Ovary (tissue), 9 donors: Measurements from ENCODE around the gene LARGE1. TPM values are rescaled to one million over a fixed set of nuclear protein-coding genes. Genes with fewer than 3 reads are reported as not detected.
A peak's percentile ranks its signal among the peaks of the same experiment; 100 is the strongest.

Experiments used
- DNase-seq, 5 donors: peaks; one replicate each; pipeline ENCODE4 v3.0.0-alpha.2; 2019 to 2020
- H3K27ac ChIP-seq, 2 donors: fragments of 200-600 bp; one replicate each; pipeline versions ENCODE4 v1.5.1 to v1.8.0; 2019 to 2022
- H3K27me3 ChIP-seq: fragments of 200-600 bp; one replicate; pipeline ENCODE4 v1.8.0; 2022
- H3K36me3 ChIP-seq: fragments of 200-600 bp; sonication (generic); one replicate; pipeline ENCODE4 v1.5.1; 2019
- H3K4me1 ChIP-seq: one replicate; pipeline ENCODE4 v1.8.1; 2013; ENCODE audit warnings: mild to moderate bottlenecking, moderate library complexity; ENCODE audit not compliant: insufficient read depth
- H3K4me3 ChIP-seq: fragments of 200-600 bp; sonication (generic); one replicate; pipeline ENCODE4 v1.5.1; 2017
- H3K9me3 ChIP-seq, 2 donors: fragments of 200-600 bp in 1 of 2; sonication (generic) in 1 of 2; one replicate each; pipeline versions ENCODE4 v1.5.1 to v1.8.1; 2013 to 2019; ENCODE audit warnings: mild to moderate bottlenecking in 1 of 2, moderate library complexity in 1 of 2
- CTCF ChIP-seq, 3 donors: fragments of 450-650 bp in 2 of 3; fragments of 200-600 bp in 1 of 3; IDR thresholded peaks; one replicate each; pipeline versions ENCODE4 v1.5.1 to v1.8.0; 2016 to 2022; ENCODE audit warnings: antibody characterized with exemption in 3 of 3, mild to moderate bottlenecking in 1 of 3
- EP300 ChIP-seq: sonication (generic); formaldehyde crosslinking; IDR thresholded peaks from one replicate; pipeline ENCODE4 v1.6.1; 2017; ENCODE audit warnings: antibody characterized with exemption
- POLR2A ChIP-seq: fragments of 450-650 bp; IDR thresholded peaks from one replicate; pipeline ENCODE4 v1.6.1; 2017; ENCODE audit warnings: antibody characterized with exemption, mild to moderate bottlenecking, moderate library complexity
- WGBS, 3 donors: extraction: QIAGEN DNeasy Blood & Tissue Kit in 1 of 3; methylation state at CpG; one replicate each; pipeline versions ENCODE4 v1.1.5 to v1.1.7; 2013 to 2017; 5-methylcytosine and 5-hydroxymethylcytosine counted together
- intact Hi-C, 4 donors: fragments of 100-400 bp; cut with DNase I; formaldehyde crosslinking; loops; one replicate each; pipeline versions ENCODE4 v1.11.0 to v1.15.1; 2022 to 2023
- polyA plus RNA-seq, 2 donors: library from polyadenylated mRNA; stranded (reverse); fragments of 200-250 nt in 1 of 2; fragments of 350-450 nt in 1 of 2; fragmentation: Illumina TruSeq in 1 of 2; extraction: RNeasy Lipid Tissue Mini Kit (QIAGEN cat#74804) in 1 of 2; gene quantifications; one replicate each; pipeline ENCODE4 v1.2.3, GENCODE V29; 2013 to 2014
- total RNA-seq, 7 donors: library from RNA; depleted of rRNA in 2 of 7; stranded (reverse); fragments of >200 nt in 2 of 7; fragmentation: NEBNext Ultra II Directional in 3 of 7; extraction: Animal tissue kit (Norgen Biotek cat#: 25700) in 3 of 7; gene quantifications; one replicate each; pipeline versions ENCODE4 v1.1.0 to v1.2.4, GENCODE V29; 2016 to 2023
- donor health status: DM: no; HTN: no; CAD: no; lungs with moderate emphysema.
- donor health status: DM: no; HTN: no; CAD: no.
- donor health status: Bipolar disorder and iron deficiency.
- donor health status: DM: yes; HTN: yes; CAD: no.
- donor health status: DM: no; HTN: no; CAD: no.
- donor health status: DM: yes; HTN: yes; CAD: no.

The LARGE1 gene
- total and polyA plus RNA-seq, 9 donors, result 13.4 to 67.6 (median 36.8) TPM

- Histone ChIP-seq H3K36me3 (no peaks in the 10 kb centered on the region), H3K4me3 (no peak overlapping the region), H3K9me3 (peaks cover 0 to 10% of the 10 kb centered on the region in 2 donors), H3K4me1 (no peaks in the 10 kb centered on the region), H3K27ac (no peak overlapping the region), H3K27me3 (no peaks in the 10 kb centered on the region)
- 92 to 93% (median 92%) methylated on average over 4 of the region's 4 CpGs for WGBS, 3 donors
- TF ChIP-seq EP300 (no peak), POLR2A (no peak), CTCF (IDR thresholded peaks at IDR 0.05) (no peak)
- no peak for DNase-seq
- intact Hi-C loops, result no loop called here
Observed at GRCh38 chr22:33620085-33620484, 300.2 kb downstream of the LARGE1 start.

GRCh38 chr22:33606504-33606903 lies 313.8 kb downstream of the LARGE1 start:
- Histone ChIP-seq H3K36me3 (no peaks in the 10 kb centered on the region), H3K4me3 (no peak overlapping the region), H3K27me3 (no peaks in the 10 kb centered on the region), H3K4me1 (no peaks in the 10 kb centered on the region), H3K9me3 (no peaks in the 10 kb centered on the region), H3K27ac (no peak overlapping the region)
- WGBS, 3 donors, result 93 to 96% (median 96%) methylated on average over 7 of the region's 7 CpGs
- DNase-seq, result no peak
- TF ChIP-seq EP300 (no peak), POLR2A (no peak), CTCF (IDR thresholded peaks at IDR 0.05) (no peak)
- intact Hi-C loops, result loop anchor here in 1 of 4 donors (10.0 kb wide), 1 partner anchor 52 kb away; no protein-coding TSS in a partner anchor

- intact Hi-C loops, result loop anchor here in 1 of 4 donors (10.0 kb wide), 1 partner anchor 51 kb away; no protein-coding TSS in a partner anchor
Observed at GRCh38 chr22:33605666-33606065, 314.6 kb downstream of the LARGE1 start.

GRCh38 chr22:33605221-33605620 lies 315.1 kb downstream of the LARGE1 start:
- no peak overlapping the region for H3K27ac ChIP-seq
- H3K4me1 ChIP-seq, result no peaks in the 10 kb centered on the region
- no peaks in the 10 kb centered on the region for H3K27me3 ChIP-seq
- H3K9me3 ChIP-seq, result no peaks in the 10 kb centered on the region
- intact Hi-C loops, result loop anchor here in 1 of 4 donors (10.0 kb wide), 1 partner anchor 50 kb away; no protein-coding TSS in a partner anchor
- no peak for DNase-seq
- no peaks in the 10 kb centered on the region for H3K36me3 ChIP-seq
- no peak for TF ChIP-seq POLR2A
- no peak for TF ChIP-seq EP300
- TF ChIP-seq CTCF (IDR thresholded peaks at IDR 0.05), result no peak
- 87 to 91% (median 89%) methylated on average over 6 of the region's 6 CpGs for WGBS, 3 donors
- H3K4me3 ChIP-seq, result no peak overlapping the region

More at GRCh38 chr22:33605666-33606065, 314.6 kb downstream of the LARGE1 start:
- Histone ChIP-seq H3K36me3 (no peaks in the 10 kb centered on the region), H3K27me3 (no peaks in the 10 kb centered on the region), H3K4me1 (no peaks in the 10 kb centered on the region), H3K4me3 (no peak overlapping the region), H3K9me3 (no peaks in the 10 kb centered on the region), H3K27ac (no peak overlapping the region)
- TF ChIP-seq POLR2A (no peak), EP300 (no peak), CTCF (IDR thresholded peaks at IDR 0.05) (no peak)
- peak in 2 of 5 donors; percentile 32 to 58 for DNase-seq
- WGBS, 3 donors, result 50 to 58% (median 56%) methylated on average over 11 of the region's 11 CpGs
